Activated CD8-positive, alpha-beta T cell treated with anti-CD3 and anti-CD28 coated beads for 36 hours (primary cell): ENCODE results near the gene CDC14B. TPM values are rescaled to one million over a fixed set of nuclear protein-coding genes. Genes with fewer than 3 reads are reported as not detected.

Source experiments
- ATAC-seq: fragments of 200-7000 bp; cut with Tn5 transposase; one replicate; pipeline ENCODE4 v1.10.0; 2021; ENCODE audit warnings: mild to moderate bottlenecking, moderate library complexity
- CTCF ChIA-PET: fragments of 350-600 bp; sonication (Branson Sonifier 250); formaldehyde crosslinking; loops from one replicate; lab custom pipeline; 2021; ENCODE audit warnings: antibody characterized with exemption; lab: Charles Lee
- POLR2A ChIA-PET: fragments of 350-600 bp; sonication (Branson Sonifier 250); formaldehyde crosslinking; loops from one replicate; lab custom pipeline; 2021; ENCODE audit warnings: antibody characterized with exemption; lab: Charles Lee
- DNase-seq: peaks from one replicate; pipeline ENCODE4 v3.0.0-alpha.2; 2020
- H3K27ac Mint-ChIP-seq: one replicate; pipeline ENCODE4 v1.8.0; 2021; ENCODE audit warnings: mild to moderate bottlenecking, mixed read lengths
- H3K27me3 Mint-ChIP-seq: one replicate; pipeline ENCODE4 v1.8.0; 2021; ENCODE audit warnings: mixed read lengths
- H3K36me3 Mint-ChIP-seq: one replicate; pipeline ENCODE4 v1.8.0; 2021; ENCODE audit warnings: low read depth, mixed read lengths
- H3K4me1 Mint-ChIP-seq: one replicate; pipeline ENCODE4 v1.8.0; 2021; ENCODE audit warnings: low read depth, mixed read lengths
- H3K4me3 Mint-ChIP-seq: one replicate; pipeline ENCODE4 v1.8.0; 2021; ENCODE audit warnings: mild to moderate bottlenecking, moderate library complexity, mixed read lengths
- H3K9me3 Mint-ChIP-seq: one replicate; pipeline ENCODE4 v1.8.0; 2021; ENCODE audit warnings: mixed read lengths
- CTCF ChIP-seq: fragments of 200-600 bp; IDR thresholded peaks from one replicate; pipeline ENCODE4 v1.8.0; 2022; ENCODE audit warnings: antibody characterized with exemption, mild to moderate bottlenecking
- intact Hi-C: fragments of 100-400 bp; cut with micrococcal nuclease; formaldehyde crosslinking; loops from one replicate; pipeline ENCODE4 v1.10.0; 2022
- total RNA-seq, 2 experiments: library from RNA; stranded (reverse); gene quantifications; one replicate each; pipeline ENCODE4 v1.2.3, GENCODE V29; 2021

The CDC14B gene
- total RNA-seq, 2 experiments from 2014 or later, result 0.27 to 0.54 TPM

GRCh38 chr9:96467784-96468183 lies 151.9 kb downstream of the CDC14B start:
- no peak overlapping the region for H3K27ac Mint-ChIP-seq
- no peak for ATAC-seq
- CTCF ChIA-PET, result interaction anchor here (1.6 kb wide), 2 partner anchors 10 to 15 kb away, joined by 3 to 7 read pairs; no protein-coding TSS in a partner anchor

GRCh38 chr9:96464426-96464825 lies 155.2 kb downstream of the CDC14B start:
- Mint-ChIP-seq H3K36me3 (peaks cover 11% of the 10 kb centered on the region), H3K27ac (no peak overlapping the region)

More at GRCh38 chr9:96467784-96468183, 151.9 kb downstream of the CDC14B start:
- H3K9me3 Mint-ChIP-seq, result no peaks in the 10 kb centered on the region
- no peak for DNase-seq
- no peak overlapping the region for H3K4me3 Mint-ChIP-seq
- no peaks in the 10 kb centered on the region for H3K27me3 Mint-ChIP-seq
- no peak for TF ChIP-seq CTCF
- H3K4me1 Mint-ChIP-seq, result no peaks in the 10 kb centered on the region
- H3K36me3 Mint-ChIP-seq, result peaks cover 16% of the 10 kb centered on the region
- intact Hi-C loops, result no loop called here
- POLR2A ChIA-PET, result interaction anchor here (0.7 to 0.8 kb wide), 2 partner anchors 10 to 117 kb away, joined by 3 read pairs; no protein-coding TSS in a partner anchor

GRCh38 chr9:96462541-96462940 lies 157.1 kb downstream of the CDC14B start:
- intact Hi-C loops, result no loop called here
- Mint-ChIP-seq H3K4me1 (peaks cover 10% of the 10 kb centered on the region), H3K36me3 (peaks cover 13% of the 10 kb centered on the region), H3K9me3 (no peaks in the 10 kb centered on the region), H3K27me3 (no peaks in the 10 kb centered on the region), H3K4me3 (no peak overlapping the region), H3K27ac (no peak overlapping the region)
- POLR2A ChIA-PET, result no interaction called here
- ATAC-seq (no peak), DNase-seq (no peak)
- CTCF ChIA-PET, result interaction anchor here (1.9 kb wide), 1 partner anchor 21 kb away, joined by 5 read pairs; no protein-coding TSS in a partner anchor
- TF ChIP-seq CTCF, result no peak

More at GRCh38 chr9:96464426-96464825, 155.2 kb downstream of the CDC14B start:
- no peaks in the 10 kb centered on the region for H3K9me3 Mint-ChIP-seq
- intact Hi-C loops, result no loop called here
- ChIA-PET POLR2A (no interaction called here), CTCF (no interaction called here)
- peaks cover 3% of the 10 kb centered on the region for H3K4me1 Mint-ChIP-seq
- no peaks in the 10 kb centered on the region for H3K27me3 Mint-ChIP-seq
- DNase-seq (no peak), ATAC-seq (no peak)
- H3K4me3 Mint-ChIP-seq, result no peak overlapping the region
- TF ChIP-seq CTCF, result no peak

- no peak for ATAC-seq
- H3K27me3 Mint-ChIP-seq, result no peaks in the 10 kb centered on the region
- ChIA-PET POLR2A (no interaction called here), CTCF (interaction anchor here (0.6 to 1.9 kb wide), 2 partner anchors 19 to 189 kb away, joined by 3 to 5 read pairs; no protein-coding TSS in a partner anchor)
- H3K9me3 Mint-ChIP-seq, result no peaks in the 10 kb centered on the region
- TF ChIP-seq CTCF, result no peak
- peaks cover 10% of the 10 kb centered on the region for H3K36me3 Mint-ChIP-seq
- H3K4me1 Mint-ChIP-seq, result peaks cover 10% of the 10 kb centered on the region
- intact Hi-C loops, result no loop called here
- H3K4me3 Mint-ChIP-seq, result no peak overlapping the region
- no peak overlapping the region for H3K27ac Mint-ChIP-seq
- no peak for DNase-seq
Measured at GRCh38 chr9:96461336-96461735, 158.3 kb downstream of the CDC14B start.

GRCh38 chr9:96460882-96461281 lies 158.8 kb downstream of the CDC14B start:
- peaks cover 9% of the 10 kb centered on the region for H3K36me3 Mint-ChIP-seq
- no peak for ATAC-seq
- peaks cover 10% of the 10 kb centered on the region for H3K4me1 Mint-ChIP-seq
- no peaks in the 10 kb centered on the region for H3K9me3 Mint-ChIP-seq
- TF ChIP-seq CTCF, result no peak
- intact Hi-C loops, result no loop called here
- CTCF ChIA-PET, result interaction anchor here (0.6 to 1.9 kb wide), 2 partner anchors 19 to 189 kb away, joined by 3 to 5 read pairs; no protein-coding TSS in a partner anchor
- no peak overlapping the region for H3K27ac Mint-ChIP-seq
- no peaks in the 10 kb centered on the region for H3K27me3 Mint-ChIP-seq
- POLR2A ChIA-PET, result no interaction called here
- DNase-seq, result no peak
- no peak overlapping the region for H3K4me3 Mint-ChIP-seq
